Nephron (organoid): ENCODE data around the gene HOXC9.

Experiments
- H3K27ac Mint-ChIP-seq, 3 experiments: 2 replicates each; pipeline ENCODE4 v1.8.0; 2020; ENCODE audit warnings: mixed read lengths in 3 of 3, mild to moderate bottlenecking in 2 of 3, moderate library complexity in 1 of 3
- H3K27me3 Mint-ChIP-seq: 2 replicates; pipeline ENCODE4 v1.8.0; 2021; ENCODE audit warnings: low read depth, mild to moderate bottlenecking, moderate library complexity, mixed read lengths
- H3K36me3 Mint-ChIP-seq: 2 replicates; pipeline ENCODE4 v1.8.0; 2020; ENCODE audit warnings: low read depth, mixed read lengths
- H3K4me1 Mint-ChIP-seq: 2 replicates; pipeline ENCODE4 v1.8.0; 2020; ENCODE audit warnings: mixed read lengths
- H3K4me3 Mint-ChIP-seq, 3 experiments: 2 replicates each; pipeline ENCODE4 v1.8.0; 2020; ENCODE audit warnings: mild to moderate bottlenecking in 3 of 3, mixed read lengths in 3 of 3, moderate library complexity in 2 of 3
- H3K9me3 Mint-ChIP-seq: 2 replicates; pipeline ENCODE4 v1.8.0; 2020; ENCODE audit warnings: mixed read lengths
- CTCF ChIP-seq, 3 experiments: fragments of 200-600 bp; sonication (generic); IDR thresholded peaks; one replicate each; pipeline ENCODE4 v1.5.0; 2021; ENCODE audit warnings: antibody characterized with exemption in 3 of 3; ENCODE audit not compliant: unreplicated experiment in 3 of 3

Gene HOXC9

DNA sequence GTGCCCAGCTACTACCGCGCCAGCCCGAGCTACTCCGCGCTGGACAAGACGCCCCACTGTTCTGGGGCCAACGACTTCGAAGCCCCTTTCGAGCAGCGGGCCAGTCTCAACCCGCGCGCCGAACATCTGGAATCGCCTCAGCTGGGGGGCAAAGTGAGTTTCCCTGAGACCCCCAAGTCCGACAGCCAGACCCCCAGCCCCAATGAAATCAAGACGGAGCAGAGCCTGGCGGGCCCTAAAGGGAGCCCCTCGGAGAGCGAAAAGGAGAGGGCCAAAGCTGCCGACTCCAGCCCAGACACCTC lies 14.3 kb upstream of the HOXC9 start:
- no peak for TF ChIP-seq CTCF (IDR thresholded peaks at IDR 0.05; ENCODE audit: unreplicated experiment in 3 of 3)
- H3K4me3 Mint-ChIP-seq = peak overlapping the region; percentile 95 to 99 (median 96)
- peaks cover 49% of the 10 kb centered on the region for H3K4me1 Mint-ChIP-seq
- peak overlapping the region; percentile 95 to 100 (median 97) for H3K27ac Mint-ChIP-seq
- H3K27me3 Mint-ChIP-seq = peaks cover 100% of the 10 kb centered on the region
- no peaks in the 10 kb centered on the region for H3K9me3 Mint-ChIP-seq
- H3K36me3 Mint-ChIP-seq = peaks cover 21% of the 10 kb centered on the region

GRCh38 chr12:53985994-53986685 lies 13.8 kb upstream of the HOXC9 start:
- no peaks in the 10 kb centered on the region for H3K9me3 Mint-ChIP-seq
- H3K4me1 Mint-ChIP-seq = peaks cover 52% of the 10 kb centered on the region
- H3K27me3 Mint-ChIP-seq = peaks cover 100% of the 10 kb centered on the region
- peak overlapping the region; percentile 95 to 100 (median 97) for H3K27ac Mint-ChIP-seq
- peaks cover 23% of the 10 kb centered on the region for H3K36me3 Mint-ChIP-seq
- no peak for TF ChIP-seq CTCF (IDR thresholded peaks at IDR 0.05; ENCODE audit: unreplicated experiment in 3 of 3)
- peak overlapping the region; percentile 95 to 99 (median 96) for H3K4me3 Mint-ChIP-seq

DNA sequence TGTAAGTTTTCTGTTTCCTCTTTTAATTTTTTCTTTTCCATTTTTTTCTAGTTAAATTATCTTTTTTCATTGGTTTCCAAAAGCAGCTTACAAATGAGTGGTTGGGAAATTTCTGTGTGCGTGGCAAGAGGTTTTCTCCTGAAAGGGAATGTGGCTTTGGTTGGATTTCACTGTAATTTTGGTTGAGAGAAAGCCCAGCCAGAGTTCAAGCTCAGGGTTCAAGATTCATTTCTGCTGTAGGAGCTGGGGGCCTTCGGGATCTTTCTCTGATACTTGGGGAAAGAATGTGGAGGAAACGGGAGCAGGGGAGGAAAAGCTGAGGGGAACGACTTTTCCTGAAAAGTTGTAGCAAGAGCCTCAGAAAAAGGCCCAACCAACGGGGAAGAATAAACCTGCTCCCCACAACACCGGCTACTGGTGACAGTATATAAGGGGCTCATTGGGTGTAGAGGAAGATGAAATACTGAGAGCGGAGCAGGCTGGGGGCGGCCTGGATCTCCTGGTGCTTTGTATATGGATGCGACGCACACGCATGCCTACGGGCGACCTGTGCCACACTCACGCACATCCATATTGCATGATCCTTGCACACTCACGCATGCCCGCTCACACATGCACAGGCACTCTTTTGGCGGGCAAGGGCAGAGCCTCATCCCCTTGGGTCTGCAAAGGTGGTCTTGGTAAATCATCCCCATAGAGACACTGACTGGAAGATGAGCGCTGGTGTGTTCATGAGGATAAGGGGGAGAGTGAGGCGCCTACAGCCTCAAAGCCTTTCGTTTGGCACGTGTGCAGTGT lies 13.1 kb upstream of the HOXC9 start:
- peaks cover 55% of the 10 kb centered on the region for H3K4me1 Mint-ChIP-seq
- H3K27me3 Mint-ChIP-seq = peaks cover 100% of the 10 kb centered on the region
- no peak for TF ChIP-seq CTCF (IDR thresholded peaks at IDR 0.05; ENCODE audit: unreplicated experiment in 3 of 3)
- peak overlapping the region; percentile 95 to 100 (median 95) for H3K27ac Mint-ChIP-seq
- H3K9me3 Mint-ChIP-seq = no peaks in the 10 kb centered on the region
- H3K36me3 Mint-ChIP-seq = peaks cover 25% of the 10 kb centered on the region
- peak overlapping the region; percentile 95 to 99 (median 96) for H3K4me3 Mint-ChIP-seq

- no peak for TF ChIP-seq CTCF (IDR thresholded peaks at IDR 0.05; ENCODE audit: unreplicated experiment in 3 of 3)
- H3K36me3 Mint-ChIP-seq = peaks cover 25% of the 10 kb centered on the region
- peak overlapping the region; percentile 95 to 100 (median 95) for H3K27ac Mint-ChIP-seq
- peaks cover 60% of the 10 kb centered on the region for H3K4me1 Mint-ChIP-seq
- no peaks in the 10 kb centered on the region for H3K9me3 Mint-ChIP-seq
- H3K27me3 Mint-ChIP-seq = peaks cover 100% of the 10 kb centered on the region
- peak overlapping the region; percentile 95 to 99 (median 96) for H3K4me3 Mint-ChIP-seq
These were observed 12.2 kb upstream of the HOXC9 start for GRCh38 chr12:53987787-53988230.

DNA sequence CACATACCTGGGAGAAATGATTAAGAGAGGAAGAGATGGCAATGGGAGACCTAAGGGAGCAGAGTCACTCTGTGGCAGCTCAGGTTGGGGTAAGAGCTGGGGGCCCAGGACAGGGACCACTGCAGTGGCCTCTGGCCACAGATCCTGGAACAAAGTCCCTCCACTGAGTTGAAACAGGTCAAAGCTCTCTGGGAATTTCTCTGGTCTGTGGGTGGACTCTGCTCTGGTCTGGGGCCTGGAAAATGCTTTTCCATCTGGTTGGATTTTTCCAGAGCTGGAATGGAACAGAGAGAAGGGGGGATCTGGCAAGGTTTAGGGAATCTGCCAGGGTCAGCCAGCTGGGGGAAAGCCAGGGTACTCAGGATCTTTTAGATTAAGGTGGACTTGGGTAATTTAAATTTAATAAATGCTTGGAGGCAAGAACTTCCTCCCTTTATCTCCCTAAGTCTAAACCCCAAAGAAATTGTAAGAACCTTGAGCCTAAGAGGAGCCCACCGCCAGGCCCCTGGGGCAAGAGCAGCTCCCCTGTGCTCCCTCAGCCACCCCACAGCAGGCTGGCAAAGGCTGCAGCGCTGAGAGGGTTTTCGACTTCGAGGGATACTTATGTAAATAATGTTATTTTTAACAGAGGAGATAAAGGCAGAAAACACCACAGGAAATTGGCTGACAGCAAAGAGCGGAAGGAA lies 11.3 kb upstream of the HOXC9 start:
- peaks cover 100% of the 10 kb centered on the region for H3K27me3 Mint-ChIP-seq
- H3K4me3 Mint-ChIP-seq = peak overlapping the region; percentile 95 to 99 (median 96)

More for the DNA sequence above, 11.3 kb upstream of the HOXC9 start:
- Mint-ChIP-seq H3K9me3 (no peaks in the 10 kb centered on the region), H3K27ac (peak overlapping the region; percentile 95 to 100 (median 95)), H3K36me3 (peaks cover 30% of the 10 kb centered on the region), H3K4me1 (peaks cover 69% of the 10 kb centered on the region)
- no peak for TF ChIP-seq CTCF (IDR thresholded peaks at IDR 0.05; ENCODE audit: unreplicated experiment in 3 of 3)
